Measurements from ENCODE around the gene AKT1.
A peak's percentile ranks its signal among the peaks of the same experiment; 100 is the strongest.
"Not testable (repeated sequence)": the region's sequence is repeated elsewhere in the genome, so short reads cannot be mapped to it uniquely, and the experiment has no call there.

AKT1 gene

DNA sequence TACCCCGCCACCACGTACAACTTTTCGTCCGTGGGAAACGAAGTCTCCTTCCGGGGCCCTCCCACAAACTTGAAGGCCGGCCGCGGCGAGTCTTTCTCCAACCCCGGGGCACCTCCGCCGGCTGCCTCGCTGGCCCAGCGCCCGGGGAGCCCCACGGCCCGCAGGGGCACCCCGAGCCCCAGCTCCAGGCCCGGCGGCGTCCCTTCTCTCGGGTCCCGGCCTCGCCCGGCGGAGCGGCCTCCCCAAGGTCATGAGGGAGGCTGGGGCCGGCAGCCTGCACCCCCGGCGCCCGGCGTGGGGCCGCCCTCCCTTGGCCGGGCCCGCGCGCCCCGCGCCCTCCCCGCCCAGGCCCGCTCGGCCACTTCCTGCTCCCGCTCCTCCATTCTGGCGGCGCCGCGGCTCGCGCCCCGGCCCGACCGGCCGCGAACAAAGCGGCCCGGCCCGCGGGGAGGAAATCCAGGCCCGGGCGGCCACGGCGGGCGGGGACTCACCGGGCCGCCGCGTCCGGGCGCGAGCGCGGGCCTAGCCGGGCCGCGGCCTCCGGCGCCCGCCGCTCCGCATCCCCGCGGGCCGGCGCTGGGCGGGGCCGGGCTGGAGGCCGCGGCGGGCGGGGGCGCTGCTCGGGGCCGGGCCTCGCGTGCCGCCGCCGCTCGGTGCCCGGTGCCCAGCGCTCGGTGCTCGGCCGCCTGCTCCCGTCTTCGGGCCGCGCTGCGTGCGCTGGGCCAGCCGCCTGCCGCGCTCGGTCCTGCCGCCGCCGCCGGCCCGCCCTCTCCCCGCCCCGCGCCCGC, at the start of gene AKT1:
Gene AKT1, minus strand, starts transcription at position 756 of the 788 bp plus-strand sequence. CDS start 3,105 bp downstream, outside the sequence.
- TF ChIP-seq, protein P1, sequence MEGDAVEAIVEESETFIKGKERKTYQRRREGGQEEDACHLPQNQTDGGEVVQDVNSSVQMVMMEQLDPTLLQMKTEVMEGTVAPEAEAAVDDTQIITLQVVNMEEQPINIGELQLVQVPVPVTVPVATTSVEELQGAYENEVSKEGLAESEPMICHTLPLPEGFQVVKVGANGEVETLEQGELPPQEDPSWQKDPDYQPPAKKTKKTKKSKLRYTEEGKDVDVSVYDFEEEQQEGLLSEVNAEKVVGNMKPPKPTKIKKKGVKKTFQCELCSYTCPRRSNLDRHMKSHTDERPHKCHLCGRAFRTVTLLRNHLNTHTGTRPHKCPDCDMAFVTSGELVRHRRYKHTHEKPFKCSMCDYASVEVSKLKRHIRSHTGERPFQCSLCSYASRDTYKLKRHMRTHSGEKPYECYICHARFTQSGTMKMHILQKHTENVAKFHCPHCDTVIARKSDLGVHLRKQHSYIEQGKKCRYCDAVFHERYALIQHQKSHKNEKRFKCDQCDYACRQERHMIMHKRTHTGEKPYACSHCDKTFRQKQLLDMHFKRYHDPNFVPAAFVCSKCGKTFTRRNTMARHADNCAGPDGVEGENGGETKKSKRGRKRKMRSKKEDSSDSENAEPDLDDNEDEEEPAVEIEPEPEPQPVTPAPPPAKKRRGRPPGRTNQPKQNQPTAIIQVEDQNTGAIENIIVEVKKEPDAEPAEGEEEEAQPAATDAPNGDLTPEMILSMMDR (IDR thresholded peaks at IDR 0.05; ENCODE audit: insufficient read depth, low read depth, low read length, missing control alignments): no peak
- H3K4me3 ChIP-seq (ENCODE audit: low read length): peak within 1 kb of the TSS; percentile 75
- DNase-seq (ENCODE audit: low read depth): peak; percentile 21

DNA sequence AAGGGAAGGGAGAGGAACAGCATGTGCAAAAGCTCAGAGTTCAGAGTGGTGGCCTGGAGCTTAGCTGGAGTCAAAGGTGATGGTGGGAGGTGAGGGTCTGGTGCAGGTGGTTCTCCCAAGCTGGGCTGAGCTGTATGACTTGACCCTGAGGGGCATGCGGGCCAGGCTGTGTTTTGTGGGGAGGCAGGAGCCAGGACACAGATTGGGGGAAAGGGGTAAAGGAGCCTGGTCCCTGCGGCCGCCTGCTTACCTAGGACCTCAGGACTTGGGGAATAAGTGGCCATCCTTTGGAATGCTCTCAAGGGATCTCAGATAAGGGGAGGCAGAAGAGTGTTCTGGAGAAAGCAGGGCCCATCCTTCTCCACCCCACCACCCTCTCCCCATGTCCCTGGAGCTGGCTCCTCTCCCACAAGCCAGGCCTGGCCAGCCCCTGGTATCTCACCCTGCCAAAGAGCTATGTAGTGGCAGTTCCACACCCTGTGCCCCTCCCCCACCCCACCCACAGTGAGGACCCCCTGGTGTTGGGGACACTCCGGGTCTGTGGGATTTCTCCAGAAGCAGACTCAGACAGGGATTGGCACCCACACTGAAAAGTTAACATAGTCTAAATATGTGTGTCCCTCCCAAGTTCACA, 49.6 kb upstream of the AKT1 start:
- no peak overlapping the region for H3K4me3 ChIP-seq (ENCODE audit: low read length)
- DNase-seq (ENCODE audit: low read depth): no peak
- TF ChIP-seq, protein P1 (IDR thresholded peaks at IDR 0.05; ENCODE audit: insufficient read depth, low read depth, low read length, missing control alignments): no peak

DNA sequence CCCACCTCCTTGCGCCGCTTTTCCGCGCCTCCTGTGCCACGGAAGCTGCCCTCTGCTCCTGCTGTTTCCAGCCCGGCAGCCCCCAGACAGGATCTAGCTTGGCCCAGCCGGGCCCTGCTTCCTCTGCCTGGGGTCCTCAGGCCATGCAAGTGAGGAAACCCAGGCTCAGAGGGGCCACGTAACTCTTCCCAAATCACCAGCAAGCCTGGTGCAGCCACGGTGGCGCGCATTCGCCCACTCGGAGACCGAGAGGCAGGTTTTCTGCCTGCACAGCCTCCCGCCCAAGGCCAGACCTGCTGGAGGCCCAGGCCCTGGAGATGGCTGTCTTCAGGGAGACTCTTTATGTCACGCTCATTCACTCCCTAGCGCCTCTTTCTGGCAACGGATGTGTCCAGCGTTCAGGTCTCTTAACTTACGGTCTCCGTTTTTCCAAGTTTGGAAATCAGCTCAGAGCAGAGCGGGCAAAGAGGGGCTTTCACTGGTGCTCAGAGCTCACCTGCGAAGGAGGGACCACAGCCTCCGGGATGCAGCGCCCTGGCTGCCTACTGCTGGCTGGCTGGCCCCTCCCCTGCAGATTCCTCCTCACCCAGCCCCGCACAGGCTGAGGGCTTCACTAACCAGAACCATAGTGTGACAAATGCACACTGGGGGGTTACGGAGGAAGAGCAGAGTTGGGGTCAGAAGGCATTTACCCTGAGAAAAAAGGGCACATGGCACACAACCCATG, 48.9 kb upstream of the AKT1 start:
- no peak for DNase-seq (ENCODE audit: low read depth)
- H3K4me3 ChIP-seq (ENCODE audit: low read length): no peak overlapping the region
- TF ChIP-seq, protein P1 (IDR thresholded peaks at IDR 0.05; ENCODE audit: insufficient read depth, low read depth, low read length, missing control alignments): no peak

DNA sequence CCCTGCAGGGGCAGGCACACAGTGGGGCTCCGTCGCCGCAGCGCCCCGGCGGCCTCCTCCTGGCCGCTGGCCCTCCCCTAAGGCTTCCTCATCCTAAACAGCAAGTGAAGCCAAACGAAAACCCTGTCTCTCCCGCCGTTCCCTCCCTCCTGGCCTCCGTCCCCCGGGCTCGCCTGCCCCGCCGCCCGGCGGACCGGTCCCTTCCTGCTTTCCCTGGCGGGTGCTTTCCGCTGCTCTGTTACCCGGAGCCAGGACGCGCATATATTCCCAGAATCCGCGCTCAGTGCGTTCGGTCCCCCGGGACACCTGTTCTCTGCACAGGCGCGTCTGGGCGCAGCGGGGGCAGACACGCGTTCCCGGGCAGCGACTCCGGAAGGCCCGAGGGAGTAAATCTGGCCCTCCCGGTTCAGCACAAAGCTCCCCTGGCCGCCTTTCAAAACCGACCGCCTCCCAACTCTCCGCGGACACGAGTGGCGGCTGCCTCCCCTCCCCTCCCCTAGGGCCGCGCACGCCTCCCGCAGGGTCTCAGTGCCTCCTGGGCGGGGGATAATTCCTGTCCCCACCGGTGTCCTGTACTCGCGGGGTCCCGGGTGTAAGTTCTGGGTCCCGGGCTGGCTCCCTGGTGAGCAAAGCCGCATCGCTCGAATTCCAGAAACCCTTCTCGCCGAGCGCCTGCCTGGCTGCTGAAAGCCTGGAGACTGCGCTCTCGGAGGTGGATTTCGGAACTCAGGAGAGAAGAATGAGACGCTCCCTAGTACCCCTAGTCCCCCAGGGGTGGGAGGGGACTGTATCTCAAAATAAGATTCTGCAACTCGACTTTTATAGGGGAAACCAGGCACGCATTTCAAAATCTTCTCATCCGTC, 48.1 kb upstream of the AKT1 start:
- DNase-seq (ENCODE audit: low read depth): no peak
- TF ChIP-seq, protein P1 (IDR thresholded peaks at IDR 0.05; ENCODE audit: insufficient read depth, low read depth, low read length, missing control alignments): no peak
- H3K4me3 ChIP-seq (ENCODE audit: low read length): no peak overlapping the region

DNA sequence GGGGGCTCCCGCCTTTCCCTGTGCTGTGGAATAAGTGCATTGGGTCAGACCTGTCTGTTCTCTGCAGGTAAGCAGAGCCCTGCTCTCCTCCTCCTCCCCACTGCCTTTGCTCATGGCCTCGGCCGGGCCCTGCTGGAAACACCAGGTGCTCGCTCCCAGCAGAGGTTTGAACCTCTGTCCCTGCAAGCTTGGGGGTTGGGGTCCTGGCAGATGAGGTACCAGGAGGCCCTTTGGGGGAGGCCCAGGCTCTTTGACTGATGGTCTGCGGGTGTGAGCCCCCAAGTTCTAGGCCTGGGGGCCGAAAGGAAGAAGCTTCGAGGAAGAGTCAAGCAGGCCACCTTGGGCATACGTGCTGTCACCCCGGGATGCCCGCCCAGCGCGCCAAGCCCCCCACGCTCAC, 47.5 kb upstream of the AKT1 start:
- no peak for DNase-seq (ENCODE audit: low read depth)
- TF ChIP-seq, protein P1 (IDR thresholded peaks at IDR 0.05; ENCODE audit: insufficient read depth, low read depth, low read length, missing control alignments): no peak
- no peak overlapping the region for H3K4me3 ChIP-seq (ENCODE audit: low read length)

DNA sequence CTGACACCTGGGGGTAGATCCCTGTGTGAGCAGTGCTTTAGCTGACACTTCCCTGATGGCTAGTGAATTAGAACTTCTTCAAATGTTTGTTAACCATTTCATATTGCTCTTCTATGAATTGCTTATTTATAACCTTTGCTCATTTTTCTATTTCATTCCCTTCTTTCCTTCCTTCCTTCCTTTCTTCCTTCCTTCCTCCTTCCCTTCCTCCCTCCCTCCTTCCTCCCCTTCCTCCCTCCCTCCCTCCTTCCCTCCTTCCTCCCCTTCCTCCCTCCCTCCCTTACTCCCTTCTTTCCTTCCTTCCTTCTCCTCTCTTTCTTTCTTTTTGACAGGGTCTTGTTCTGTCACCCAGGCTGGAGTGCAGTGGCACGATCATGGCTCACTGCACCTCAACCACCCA, 46.2 kb upstream of the AKT1 start:
- H3K4me3 ChIP-seq (ENCODE audit: low read length): no peak overlapping the region
- DNase-seq (ENCODE audit: low read depth): no peak
- TF ChIP-seq, protein P1 (IDR thresholded peaks at IDR 0.05; ENCODE audit: insufficient read depth, low read depth, low read length, missing control alignments): no peak

DNA sequence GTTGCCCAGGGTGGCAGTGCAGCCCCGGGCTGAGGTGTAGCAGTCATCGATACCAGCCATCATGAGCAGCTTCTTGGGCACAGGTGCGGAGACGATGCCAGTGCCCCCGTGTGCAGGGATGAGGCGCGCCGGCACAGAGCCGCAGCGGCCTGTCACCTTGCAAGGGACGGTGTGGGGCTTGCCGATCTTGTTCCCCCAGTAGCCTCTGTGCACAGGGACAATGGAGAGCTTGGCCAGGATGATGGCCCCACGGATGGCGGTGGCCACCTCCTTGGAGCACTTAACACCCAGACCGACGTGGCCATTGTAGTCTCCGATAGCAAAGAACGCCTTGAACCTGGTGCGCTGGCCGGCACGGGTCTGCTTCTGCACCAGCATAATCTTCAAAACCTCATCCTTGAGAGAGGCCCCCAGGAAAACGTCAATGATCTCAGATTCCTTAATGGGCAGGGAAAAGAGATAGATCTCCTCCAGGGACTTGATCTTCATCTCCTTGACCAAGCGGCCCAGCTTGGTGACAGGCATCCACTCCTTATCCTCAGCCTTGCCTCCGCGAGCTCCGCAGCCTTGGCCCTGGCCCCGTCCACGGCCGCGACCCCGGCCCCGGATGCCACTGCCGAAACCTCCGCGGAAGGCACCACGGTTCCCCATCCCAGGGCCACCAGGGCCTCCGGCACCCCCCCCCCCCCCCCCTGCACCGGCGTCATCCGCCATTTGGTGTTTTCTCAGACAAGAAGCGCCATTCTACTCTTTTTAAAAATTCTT, 40.8 kb upstream of the AKT1 start:
- not testable (repeated sequence) for DNase-seq (ENCODE audit: low read depth); H3K4me3 ChIP-seq (ENCODE audit: low read length)
